Measurements from ENCODE around the gene RNF130.
"Not testable (repeated sequence)": the region's sequence is repeated elsewhere in the genome, so short reads cannot be mapped to it uniquely, and the experiment has no call there.

Gene RNF130

GRCh38 chr5:180020176-180020575, 51.4 kb downstream of the RNF130 start:
- Histone ChIP-seq H4K20me1 (ENCODE audit: insufficient read depth, low read length) (no peaks in the 10 kb centered on the region), H3K4me1 (ENCODE audit: insufficient read depth, low read length, severe bottlenecking) (no peaks in the 10 kb centered on the region), H3K27me3 (ENCODE audit: insufficient read depth, low read length) (peaks cover 7% of the 10 kb centered on the region; the same call in 1 of the 2 replicates), H3K36me3 (ENCODE audit: insufficient read depth, low read length) (no peaks in the 10 kb centered on the region), H3K27ac (ENCODE audit: low read depth, low read length, poor library complexity, severe bottlenecking) (no peak overlapping the region), H3K9me2 (ENCODE audit: low read depth, low read length) (no peaks in the 10 kb centered on the region), H3K9ac (ENCODE audit: low read length) (no peak overlapping the region), H3K79me2 (ENCODE audit: insufficient read depth, low read length) (no peaks in the 10 kb centered on the region), H3K4me2 (ENCODE audit: low read length) (no peak overlapping the region; the same call in 1 of the 2 replicates), H3F3A (ENCODE audit: insufficient read depth, low read length) (no peaks in the 10 kb centered on the region), H3K4me3 (ENCODE audit: low read depth, low read length, poor library complexity, severe bottlenecking) (no peak overlapping the region), H3K9me3 (ENCODE audit: low read length) (peaks cover 2% of the 10 kb centered on the region; the same call in 1 of the 2 replicates), H2AFZ (ENCODE audit: low read length) (no peak overlapping the region)
- TF ChIP-seq EZH2 (IDR thresholded peaks at IDR 0.05; ENCODE audit: borderline replicate concordance, low read length) (no peak), CTCF (IDR thresholded peaks at IDR 0.05; ENCODE audit: low read length) (no peak)

- Histone ChIP-seq H2AFZ (ENCODE audit: low read length) (no peak overlapping the region), H3K79me2 (ENCODE audit: insufficient read depth, low read length) (no peaks in the 10 kb centered on the region), H4K20me1 (ENCODE audit: insufficient read depth, low read length) (no peaks in the 10 kb centered on the region), H3K4me3 (ENCODE audit: low read depth, low read length, poor library complexity, severe bottlenecking) (no peak overlapping the region), H3K9ac (ENCODE audit: low read length) (no peak overlapping the region), H3K9me2 (ENCODE audit: low read depth, low read length) (no peaks in the 10 kb centered on the region), H3K4me1 (ENCODE audit: insufficient read depth, low read length, severe bottlenecking) (no peaks in the 10 kb centered on the region), H3K4me2 (ENCODE audit: low read length) (no peak overlapping the region), H3K9me3 (ENCODE audit: low read length) (peaks cover 2% of the 10 kb centered on the region; the same call in 1 of the 2 replicates), H3K36me3 (ENCODE audit: insufficient read depth, low read length) (no peaks in the 10 kb centered on the region), H3K27ac (ENCODE audit: low read depth, low read length, poor library complexity, severe bottlenecking) (no peak overlapping the region), H3F3A (ENCODE audit: insufficient read depth, low read length) (no peaks in the 10 kb centered on the region), H3K27me3 (ENCODE audit: insufficient read depth, low read length) (peaks cover 7% of the 10 kb centered on the region; the same call in 1 of the 2 replicates)
- TF ChIP-seq EZH2 (IDR thresholded peaks at IDR 0.05; ENCODE audit: borderline replicate concordance, low read length), result no peak
- TF ChIP-seq CTCF (IDR thresholded peaks at IDR 0.05; ENCODE audit: low read length), result no peak
These were observed 53.1 kb downstream of the RNF130 start for GRCh38 chr5:180018347-180019060.

- H3K4me1 ChIP-seq (ENCODE audit: insufficient read depth, low read length, severe bottlenecking); H2AFZ ChIP-seq (ENCODE audit: low read length); H3K9ac ChIP-seq (ENCODE audit: low read length); H3K9me2 ChIP-seq (ENCODE audit: low read depth, low read length); H4K20me1 ChIP-seq (ENCODE audit: insufficient read depth, low read length); H3K27ac ChIP-seq (ENCODE audit: low read depth, low read length, poor library complexity, severe bottlenecking); H3K36me3 ChIP-seq (ENCODE audit: insufficient read depth, low read length); H3K4me2 ChIP-seq (ENCODE audit: low read length); H3K79me2 ChIP-seq (ENCODE audit: insufficient read depth, low read length); H3K27me3 ChIP-seq (ENCODE audit: insufficient read depth, low read length); H3F3A ChIP-seq (ENCODE audit: insufficient read depth, low read length); H3K9me3 ChIP-seq (ENCODE audit: low read length); H3K4me3 ChIP-seq (ENCODE audit: low read depth, low read length, poor library complexity, severe bottlenecking): not testable (repeated sequence)
These were observed 56.0 kb downstream of the RNF130 start for GRCh38 chr5:180015523-180015922.

GRCh38 chr5:180013678-180014077, 57.9 kb downstream of the RNF130 start:
- no peaks in the 10 kb centered on the region for H3K4me1 ChIP-seq (ENCODE audit: insufficient read depth, low read length, severe bottlenecking)
- no peaks in the 10 kb centered on the region for H3K36me3 ChIP-seq (ENCODE audit: insufficient read depth, low read length)

More at GRCh38 chr5:180013678-180014077, 57.9 kb downstream of the RNF130 start:
- Histone ChIP-seq H3K9me3 (ENCODE audit: low read length) (no peaks in the 10 kb centered on the region), H3K4me3 (ENCODE audit: low read depth, low read length, poor library complexity, severe bottlenecking) (no peak overlapping the region), H4K20me1 (ENCODE audit: insufficient read depth, low read length) (no peaks in the 10 kb centered on the region), H3K9ac (ENCODE audit: low read length) (no peak overlapping the region), H3K9me2 (ENCODE audit: low read depth, low read length) (no peaks in the 10 kb centered on the region), H3K4me2 (ENCODE audit: low read length) (no peak overlapping the region), H3K79me2 (ENCODE audit: insufficient read depth, low read length) (no peaks in the 10 kb centered on the region), H3K27ac (ENCODE audit: low read depth, low read length, poor library complexity, severe bottlenecking) (no peak overlapping the region), H3K27me3 (ENCODE audit: insufficient read depth, low read length) (peaks cover 3% of the 10 kb centered on the region; the same call in 1 of the 2 replicates), H2AFZ (ENCODE audit: low read length) (no peak overlapping the region), H3F3A (ENCODE audit: insufficient read depth, low read length) (no peaks in the 10 kb centered on the region)
- TF ChIP-seq EZH2 (IDR thresholded peaks at IDR 0.05; ENCODE audit: borderline replicate concordance, low read length) (no peak), CTCF (IDR thresholded peaks at IDR 0.05; ENCODE audit: low read length) (no peak)

Measured in OCI-LY1 (cell line).